H1 (cell line): ENCODE results near the gene OR4X2. TPM values are rescaled to one million over a fixed set of nuclear protein-coding genes. Genes with fewer than 3 reads are reported as not detected.

Experiments used
- CEBPB ChIP-seq: IDR thresholded peaks from 2 replicates; pipeline ENCODE4 v1.6.1; 2012; ENCODE audit warnings: low read depth, low read length
- CHD1 ChIP-seq: IDR thresholded peaks from 2 replicates; pipeline ENCODE4 v1.6.1; 2012; ENCODE audit warnings: low read depth, low read length, improper control_type of control experiment
- CTCF ChIP-seq, 3 experiments: IDR thresholded peaks; 1 replicate in 2 of 3; 2 replicates in 1 of 3; pipeline versions ENCODE4 v1.5.1 to v1.6.1; 2011; ENCODE audit warnings: low read length in 3 of 3, mild to moderate bottlenecking in 3 of 3, inconsistent platforms in 2 of 3, low read depth in 1 of 3, moderate library complexity in 1 of 3; ENCODE audit not compliant: insufficient read depth in 1 of 3; ENCODE audit errors: control extremely low read depth in 1 of 3
- EZH2 ChIP-seq: fragments of 200-600 bp; sonication (generic); IDR thresholded peaks from 2 replicates; pipeline ENCODE4 v1.7.1; 2012; ENCODE audit warnings: low read depth, mild to moderate bottlenecking, moderate library complexity, low read length, inconsistent platforms; ENCODE audit not compliant: severe bottlenecking
- GTF2F1 ChIP-seq: IDR thresholded peaks from 2 replicates; pipeline ENCODE4 v1.6.1; 2012; ENCODE audit warnings: low read depth, low read length, improper control_type of control experiment, borderline replicate concordance
- HDAC6 ChIP-seq: IDR thresholded peaks from one replicate; pipeline ENCODE4 v1.7.1; 2012; ENCODE audit warnings: low read depth, mild to moderate bottlenecking, inconsistent platforms, low read length, moderate library complexity
- POLR2A ChIP-seq, 2 experiments: IDR thresholded peaks; 1 replicate in 1 of 2; 2 replicates in 1 of 2; pipeline ENCODE4 v1.6.1; 2011; ENCODE audit warnings: low read depth in 2 of 2, low read length in 2 of 2, mild to moderate bottlenecking in 2 of 2; ENCODE audit errors: control extremely low read depth in 1 of 2
- POLR2AphosphoS5 ChIP-seq: IDR thresholded peaks from 2 replicates; pipeline ENCODE4 v1.6.1; 2011; ENCODE audit warnings: low read depth, low read length
- SP1 ChIP-seq: IDR thresholded peaks from 2 replicates; pipeline ENCODE4 v1.6.1; 2011; ENCODE audit warnings: low read depth, low read length
- SP2 ChIP-seq: IDR thresholded peaks from 2 replicates; pipeline ENCODE4 v1.6.1; 2012; ENCODE audit warnings: mild to moderate bottlenecking, low read length, inconsistent platforms
- polyA plus RNA-seq, 7 experiments: library from polyadenylated mRNA; depleted of rRNA in 3 of 7; stranded (reverse) in 5 of 7; unstranded in 2 of 7; fragments of >200 nt in 5 of 7; fragments of 200-250 nt in 2 of 7; gene quantifications; 1 replicate in 5 of 7; 2 replicates in 1 of 7; 4 replicates in 1 of 7; pipeline versions ENCODE4 v1.2.1 to v1.2.3, GENCODE V29; 2011 to 2013; ENCODE audit warnings: missing spikeins in 2 of 7, mixed read lengths in 2 of 7
- total RNA-seq: library from RNA; stranded (reverse); fragmentation: NEBNext Ultra II Directional; extraction: Animal tissue kit (Norgen Biotek cat#: 25700); gene quantifications from 2 replicates; pipeline ENCODE4 v1.2.1, GENCODE V29; 2021

The OR4X2 gene
- total and polyA plus RNA-seq, 2 of the 8 experiments (the other 6 are each of a cell fraction or from before 2014, with no cell fraction given) = not detected

GRCh38 chr11:48270621-48271020 lies 25.7 kb downstream of the OR4X2 start (continued):
- no peak for TF ChIP-seq CTCF (IDR thresholded peaks at IDR 0.05; ENCODE audit: control extremely low read depth in 1 of 3, insufficient read depth in 1 of 3, low read depth in 1 of 3, low read length in 3 of 3)
- no peak for TF ChIP-seq SP2
- no peak for TF ChIP-seq POLR2AphosphoS5
- no peak for TF ChIP-seq SP1
- TF ChIP-seq GTF2F1 = no peak
- no peak for TF ChIP-seq CHD1
- TF ChIP-seq CEBPB = no peak
- no peak for TF ChIP-seq EZH2
- no peak for TF ChIP-seq POLR2A (IDR thresholded peaks at IDR 0.05; ENCODE audit: control extremely low read depth in 1 of 2, low read depth in 2 of 2, low read length in 2 of 2)
- TF ChIP-seq HDAC6 = no peak
